Liver (tissue), 9 donors: Measurements from ENCODE around the gene OSER1. TPM values are rescaled to one million over a fixed set of nuclear protein-coding genes. Genes with fewer than 3 reads are reported as not detected.

Source experiments
- DNase-seq: peaks from one replicate; pipeline ENCODE4 v3.0.0-alpha.2; 2017; ENCODE audit warnings: low spot score
- H3K27ac ChIP-seq, 2 donors: one replicate each; pipeline ENCODE4 v1.7.0; 2013; ENCODE audit warnings: inconsistent platforms in 2 of 2, low read length in 2 of 2, control low read depth in 1 of 2, low read depth in 1 of 2, mild to moderate bottlenecking in 1 of 2
- H3K27me3 ChIP-seq, 4 donors: one replicate each; pipeline versions ENCODE4 v1.6.1 to v1.7.0; 2013; ENCODE audit warnings: low read length in 3 of 4, inconsistent platforms in 1 of 4, mild to moderate bottlenecking in 1 of 4, moderate library complexity in 1 of 4; ENCODE audit not compliant: control insufficient read depth in 4 of 4, insufficient read depth in 4 of 4
- H3K36me3 ChIP-seq, 4 donors: one replicate each; pipeline versions ENCODE4 v1.6.1 to v1.7.0; 2013; ENCODE audit warnings: low read length in 3 of 4, mild to moderate bottlenecking in 3 of 4, low read depth in 1 of 4, moderate library complexity in 1 of 4; ENCODE audit not compliant: control insufficient read depth in 4 of 4, insufficient read depth in 3 of 4
- H3K4me1 ChIP-seq, 4 donors: one replicate each; pipeline versions ENCODE4 v1.6.1 to v1.7.0; 2013; ENCODE audit warnings: low read length in 3 of 4, mild to moderate bottlenecking in 3 of 4, moderate library complexity in 1 of 4; ENCODE audit not compliant: control insufficient read depth in 4 of 4, insufficient read depth in 4 of 4
- H3K4me3 ChIP-seq, 3 donors: one replicate each; pipeline versions ENCODE4 v1.6.1 to v1.7.0; 2013; ENCODE audit warnings: low read length in 3 of 3, control low read depth in 1 of 3, low read depth in 1 of 3, mild to moderate bottlenecking in 1 of 3
- H3K9ac ChIP-seq, 2 donors: one replicate each; pipeline ENCODE4 v1.7.0; 2013; ENCODE audit warnings: low read length in 2 of 2, mild to moderate bottlenecking in 2 of 2, moderate library complexity in 2 of 2, control low read depth in 1 of 2, low read depth in 1 of 2
- H3K9me3 ChIP-seq, 4 donors: one replicate each; pipeline versions ENCODE4 v1.6.1 to v1.7.0; 2013; ENCODE audit warnings: low read length in 3 of 4; ENCODE audit not compliant: control insufficient read depth in 4 of 4
- EGR1 ChIP-seq, 2 donors: IDR thresholded peaks; 2 replicates each; pipeline ENCODE4 v1.6.1; 2016 to 2018; ENCODE audit warnings: antibody characterized with exemption in 2 of 2, low read depth in 2 of 2
- FOXA1 ChIP-seq: IDR thresholded peaks from 2 replicates; pipeline ENCODE4 v1.6.1; 2016; ENCODE audit warnings: antibody characterized with exemption
- FOXA2 ChIP-seq: IDR thresholded peaks from 2 replicates; pipeline ENCODE4 v1.6.1; 2016; ENCODE audit warnings: antibody characterized with exemption
- GABPA ChIP-seq, 2 donors: IDR thresholded peaks in 1 of 2; conservative IDR thresholded peaks in 1 of 2; 2 replicates each; pipeline ENCODE4 v1.6.1; 2016; ENCODE audit warnings: antibody characterized with exemption in 2 of 2, mild to moderate bottlenecking in 1 of 2, moderate library complexity in 1 of 2
- HNF4A ChIP-seq, 2 donors: conservative IDR thresholded peaks; 2 replicates each; pipeline ENCODE4 v1.6.1; 2016; ENCODE audit warnings: antibody characterized with exemption in 2 of 2, mild to moderate bottlenecking in 2 of 2
- HNF4G ChIP-seq: IDR thresholded peaks from 2 replicates; pipeline ENCODE4 v1.6.1; 2016; ENCODE audit warnings: antibody characterized with exemption
- JUND ChIP-seq, 2 donors: IDR thresholded peaks; 2 replicates each; pipeline ENCODE4 v1.6.1; 2016; ENCODE audit warnings: antibody characterized with exemption in 2 of 2
- NR2F2 ChIP-seq: IDR thresholded peaks from 2 replicates; pipeline ENCODE4 v1.6.1; 2016; ENCODE audit warnings: antibody characterized with exemption
- RAD21 ChIP-seq, 2 donors: IDR thresholded peaks; 2 replicates each; pipeline ENCODE4 v1.6.1; 2016; ENCODE audit warnings: antibody characterized with exemption in 2 of 2, mild to moderate bottlenecking in 2 of 2
- RXRA ChIP-seq, 2 donors: IDR thresholded peaks; 2 replicates each; pipeline ENCODE4 v1.6.1; 2017 to 2018; ENCODE audit warnings: antibody characterized with exemption in 2 of 2, mild to moderate bottlenecking in 1 of 2
- SP1 ChIP-seq: IDR thresholded peaks from 2 replicates; pipeline ENCODE4 v1.6.1; 2018; ENCODE audit warnings: antibody characterized with exemption, mild to moderate bottlenecking
- TAF1 ChIP-seq: conservative IDR thresholded peaks from 2 replicates; pipeline ENCODE4 v1.6.1; 2016; ENCODE audit warnings: antibody characterized with exemption, mild to moderate bottlenecking
- YY1 ChIP-seq: IDR thresholded peaks from 2 replicates; pipeline ENCODE4 v1.6.1; 2016; ENCODE audit warnings: antibody characterized with exemption, mild to moderate bottlenecking
- WGBS: extraction: QIAGEN DNeasy Blood & Tissue Kit; methylation state at CpG from one replicate; pipeline ENCODE4 v1.1.7; 2013; 5-methylcytosine and 5-hydroxymethylcytosine counted together
- polyA plus RNA-seq, 2 donors: library from polyadenylated mRNA; stranded (reverse) in 1 of 2; unstranded in 1 of 2; fragments of 200-250 nt in 1 of 2; fragments of >200 nt in 1 of 2; fragmentation: Nextera tagmentation in 1 of 2; extraction: Ambion mirVana in 1 of 2; gene quantifications; one replicate each; pipeline versions ENCODE4 v1.2.1 to v1.2.3, GENCODE V29; 2013 to 2015
- total RNA-seq, 2 donors: library from RNA; depleted of rRNA; stranded (reverse); fragments of >200 nt; gene quantifications; one replicate each; pipeline ENCODE4 v1.2.3, GENCODE V29; 2014
- TF ChIP-seq, protein P1 (sequence below): fragments of 150-350 bp; IDR thresholded peaks from 2 replicates; pipeline ENCODE4 v1.5.1; 2017; ENCODE audit warnings: improper control_type of control experiment, low read depth, low read length; ENCODE audit not compliant: missing input control
- TF ChIP-seq, protein P2 (sequence below): IDR thresholded peaks from 2 replicates; pipeline ENCODE4 v1.6.1; 2016; ENCODE audit warnings: antibody characterized with exemption, mild to moderate bottlenecking
- TF ChIP-seq, protein P3 (sequence below): IDR thresholded peaks from 2 replicates; pipeline ENCODE4 v1.6.1; 2016; ENCODE audit warnings: antibody characterized with exemption
- TF ChIP-seq, protein P4 (sequence below): IDR thresholded peaks from 2 replicates; pipeline ENCODE4 v1.6.1; 2016; ENCODE audit warnings: antibody characterized with exemption
- donor health status: healthy.
- donor health status: healthy.
- donor health status: healthy.
- donor health status: healthy.
- donor health status: healthy.

Gene OSER1
- total and polyA plus RNA-seq, 4 donors = 12.6 to 20.2 (median 14.6) TPM

DNA sequence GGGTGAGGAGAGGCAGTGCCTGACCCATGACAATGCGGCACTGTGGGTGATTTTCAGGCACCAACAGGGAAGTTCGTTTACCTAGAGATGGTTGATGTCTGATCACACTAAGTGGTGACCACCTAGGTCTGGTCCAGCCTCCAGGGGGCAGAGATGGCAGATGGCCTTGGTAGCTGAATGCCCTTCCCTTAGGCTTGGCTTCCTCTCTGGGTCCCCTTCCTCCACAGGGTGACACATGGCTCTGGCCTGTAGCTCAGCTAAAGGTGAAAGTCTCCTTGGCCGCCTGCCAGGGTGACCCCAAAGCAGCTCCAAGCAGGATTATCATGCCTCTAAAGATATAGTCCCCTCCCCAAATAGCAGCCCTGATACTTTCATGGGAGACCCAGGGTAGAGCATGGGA lies 43.0 kb upstream of the OSER1 start:
- WGBS = 86% methylated on average over 3 of the region's 3 CpGs

DNA sequence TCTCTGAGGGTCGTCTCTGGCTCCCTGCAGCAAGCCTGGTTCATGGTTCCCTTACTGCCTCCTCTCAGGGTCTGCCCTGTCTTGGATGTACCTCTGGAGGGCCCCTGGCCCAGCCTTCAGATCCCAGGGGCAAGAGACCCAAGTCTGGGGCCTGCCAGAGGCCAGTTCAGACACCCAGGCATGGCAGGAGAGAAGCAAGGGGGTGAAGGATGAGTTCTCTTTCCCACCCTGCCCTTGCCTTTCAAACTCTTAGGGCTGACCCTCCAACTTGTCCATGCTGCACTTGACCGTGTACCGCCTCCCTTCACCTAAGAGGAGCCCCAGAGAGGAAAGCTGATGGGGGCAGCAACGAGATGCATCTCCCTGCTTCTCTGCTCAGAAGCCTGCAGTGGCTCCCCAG lies 40.7 kb upstream of the OSER1 start:
- no peak overlapping the region for H3K9ac ChIP-seq
- H3K27ac ChIP-seq = no peak overlapping the region
- no peaks in the 10 kb centered on the region for H3K36me3 ChIP-seq
- no peak overlapping the region for H3K4me3 ChIP-seq
- peaks cover 0 to 2% (median 0%) of the 10 kb centered on the region in 4 donors for H3K27me3 ChIP-seq
- DNase-seq = no peak
- H3K9me3 ChIP-seq = no peaks in the 10 kb centered on the region
- peaks cover 0 to 5% (median 2%) of the 10 kb centered on the region in 4 donors for H3K4me1 ChIP-seq
- 75% methylated on average over 4 of the region's 4 CpGs for WGBS
- no peak for TF ChIP-seq RAD21 (IDR thresholded peaks at IDR 0.05)
- TF ChIP-seq JUND (IDR thresholded peaks at IDR 0.05) = no peak
- TF ChIP-seq, protein P1, sequence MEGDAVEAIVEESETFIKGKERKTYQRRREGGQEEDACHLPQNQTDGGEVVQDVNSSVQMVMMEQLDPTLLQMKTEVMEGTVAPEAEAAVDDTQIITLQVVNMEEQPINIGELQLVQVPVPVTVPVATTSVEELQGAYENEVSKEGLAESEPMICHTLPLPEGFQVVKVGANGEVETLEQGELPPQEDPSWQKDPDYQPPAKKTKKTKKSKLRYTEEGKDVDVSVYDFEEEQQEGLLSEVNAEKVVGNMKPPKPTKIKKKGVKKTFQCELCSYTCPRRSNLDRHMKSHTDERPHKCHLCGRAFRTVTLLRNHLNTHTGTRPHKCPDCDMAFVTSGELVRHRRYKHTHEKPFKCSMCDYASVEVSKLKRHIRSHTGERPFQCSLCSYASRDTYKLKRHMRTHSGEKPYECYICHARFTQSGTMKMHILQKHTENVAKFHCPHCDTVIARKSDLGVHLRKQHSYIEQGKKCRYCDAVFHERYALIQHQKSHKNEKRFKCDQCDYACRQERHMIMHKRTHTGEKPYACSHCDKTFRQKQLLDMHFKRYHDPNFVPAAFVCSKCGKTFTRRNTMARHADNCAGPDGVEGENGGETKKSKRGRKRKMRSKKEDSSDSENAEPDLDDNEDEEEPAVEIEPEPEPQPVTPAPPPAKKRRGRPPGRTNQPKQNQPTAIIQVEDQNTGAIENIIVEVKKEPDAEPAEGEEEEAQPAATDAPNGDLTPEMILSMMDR = no peak
- TF ChIP-seq SP1 = no peak
- TF ChIP-seq, protein P2, sequence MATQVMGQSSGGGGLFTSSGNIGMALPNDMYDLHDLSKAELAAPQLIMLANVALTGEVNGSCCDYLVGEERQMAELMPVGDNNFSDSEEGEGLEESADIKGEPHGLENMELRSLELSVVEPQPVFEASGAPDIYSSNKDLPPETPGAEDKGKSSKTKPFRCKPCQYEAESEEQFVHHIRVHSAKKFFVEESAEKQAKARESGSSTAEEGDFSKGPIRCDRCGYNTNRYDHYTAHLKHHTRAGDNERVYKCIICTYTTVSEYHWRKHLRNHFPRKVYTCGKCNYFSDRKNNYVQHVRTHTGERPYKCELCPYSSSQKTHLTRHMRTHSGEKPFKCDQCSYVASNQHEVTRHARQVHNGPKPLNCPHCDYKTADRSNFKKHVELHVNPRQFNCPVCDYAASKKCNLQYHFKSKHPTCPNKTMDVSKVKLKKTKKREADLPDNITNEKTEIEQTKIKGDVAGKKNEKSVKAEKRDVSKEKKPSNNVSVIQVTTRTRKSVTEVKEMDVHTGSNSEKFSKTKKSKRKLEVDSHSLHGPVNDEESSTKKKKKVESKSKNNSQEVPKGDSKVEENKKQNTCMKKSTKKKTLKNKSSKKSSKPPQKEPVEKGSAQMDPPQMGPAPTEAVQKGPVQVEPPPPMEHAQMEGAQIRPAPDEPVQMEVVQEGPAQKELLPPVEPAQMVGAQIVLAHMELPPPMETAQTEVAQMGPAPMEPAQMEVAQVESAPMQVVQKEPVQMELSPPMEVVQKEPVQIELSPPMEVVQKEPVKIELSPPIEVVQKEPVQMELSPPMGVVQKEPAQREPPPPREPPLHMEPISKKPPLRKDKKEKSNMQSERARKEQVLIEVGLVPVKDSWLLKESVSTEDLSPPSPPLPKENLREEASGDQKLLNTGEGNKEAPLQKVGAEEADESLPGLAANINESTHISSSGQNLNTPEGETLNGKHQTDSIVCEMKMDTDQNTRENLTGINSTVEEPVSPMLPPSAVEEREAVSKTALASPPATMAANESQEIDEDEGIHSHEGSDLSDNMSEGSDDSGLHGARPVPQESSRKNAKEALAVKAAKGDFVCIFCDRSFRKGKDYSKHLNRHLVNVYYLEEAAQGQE = no peak
- TF ChIP-seq HNF4G = no peak
- no peak for TF ChIP-seq GABPA (IDR thresholded peaks at IDR 0.05 in 1 of 2, conservative IDR thresholded peaks at IDR 0.05 in 1 of 2)
- no peak for TF ChIP-seq RXRA (IDR thresholded peaks at IDR 0.05)

More for the DNA sequence above, 43.0 kb upstream of the OSER1 start:
- Histone ChIP-seq H3K27ac (no peak overlapping the region), H3K4me3 (no peak overlapping the region), H3K4me1 (no peaks in the 10 kb centered on the region), H3K27me3 (peaks cover 0 to 1% (median 0%) of the 10 kb centered on the region in 4 donors), H3K36me3 (no peaks in the 10 kb centered on the region), H3K9ac (no peak overlapping the region), H3K9me3 (no peaks in the 10 kb centered on the region)
- no peak for DNase-seq
- TF ChIP-seq, protein P3, sequence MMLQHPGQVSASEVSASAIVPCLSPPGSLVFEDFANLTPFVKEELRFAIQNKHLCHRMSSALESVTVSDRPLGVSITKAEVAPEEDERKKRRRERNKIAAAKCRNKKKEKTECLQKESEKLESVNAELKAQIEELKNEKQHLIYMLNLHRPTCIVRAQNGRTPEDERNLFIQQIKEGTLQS = no peak
- TF ChIP-seq FOXA1 = no peak
- TF ChIP-seq RAD21 (IDR thresholded peaks at IDR 0.05) = no peak
- TF ChIP-seq, protein P4, sequence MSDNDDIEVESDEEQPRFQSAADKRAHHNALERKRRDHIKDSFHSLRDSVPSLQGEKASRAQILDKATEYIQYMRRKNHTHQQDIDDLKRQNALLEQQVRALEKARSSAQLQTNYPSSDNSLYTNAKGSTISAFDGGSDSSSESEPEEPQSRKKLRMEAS = no peak
- TF ChIP-seq, protein P1 = no peak
- no peak for TF ChIP-seq SP1
- TF ChIP-seq RXRA (IDR thresholded peaks at IDR 0.05) = no peak
- TF ChIP-seq EGR1 (IDR thresholded peaks at IDR 0.05; ENCODE audit: low read depth in 2 of 2) = no peak
- no peak for TF ChIP-seq TAF1
- no peak for TF ChIP-seq YY1
- TF ChIP-seq, protein P2 = no peak
- TF ChIP-seq NR2F2 = no peak
- TF ChIP-seq JUND (IDR thresholded peaks at IDR 0.05) = no peak
- TF ChIP-seq HNF4A (conservative IDR thresholded peaks at IDR 0.05) = no peak
- no peak for TF ChIP-seq GABPA (IDR thresholded peaks at IDR 0.05 in 1 of 2, conservative IDR thresholded peaks at IDR 0.05 in 1 of 2)
- TF ChIP-seq FOXA2 = no peak
